GM21576 (cell line): Measurements from ENCODE around the gene NPIPB4.
"Not testable (repeated sequence)": the region's sequence is repeated elsewhere in the genome, so short reads cannot be mapped to it uniquely, and the experiment has no call there.

Source experiments
- ATAC-seq: cut with Tn5 transposase; IDR thresholded peaks from one replicate; pipeline ENCODE4 v1.9.1; 2021; ENCODE audit warnings: mild to moderate bottlenecking, moderate library complexity; ENCODE audit not compliant: unreplicated experiment

Gene NPIPB4

DNA sequence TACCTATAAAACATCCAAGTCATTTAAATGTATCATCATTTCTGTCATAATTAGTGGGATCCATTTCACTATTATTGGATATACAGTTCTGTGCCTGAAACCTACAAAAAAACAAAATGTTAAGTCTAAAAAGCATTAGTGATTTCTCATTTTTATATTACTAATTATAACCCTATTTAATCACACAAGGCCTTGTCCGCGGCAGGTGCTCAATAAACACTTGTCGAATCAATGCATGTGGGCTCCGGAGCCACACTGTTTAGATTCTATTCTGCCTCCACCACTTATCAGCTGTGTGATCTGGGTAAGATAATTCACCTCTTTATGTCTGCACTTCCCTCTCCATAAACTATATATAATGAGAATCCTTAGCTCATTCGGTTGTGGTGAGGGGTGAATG, at the start of gene NPIPB4:
Gene NPIPB4 (minus strand): TSS at position 101 of the 400 bp plus-strand sequence. CDS start 378 bp downstream, outside the sequence.
- not testable (repeated sequence) for ATAC-seq

DNA sequence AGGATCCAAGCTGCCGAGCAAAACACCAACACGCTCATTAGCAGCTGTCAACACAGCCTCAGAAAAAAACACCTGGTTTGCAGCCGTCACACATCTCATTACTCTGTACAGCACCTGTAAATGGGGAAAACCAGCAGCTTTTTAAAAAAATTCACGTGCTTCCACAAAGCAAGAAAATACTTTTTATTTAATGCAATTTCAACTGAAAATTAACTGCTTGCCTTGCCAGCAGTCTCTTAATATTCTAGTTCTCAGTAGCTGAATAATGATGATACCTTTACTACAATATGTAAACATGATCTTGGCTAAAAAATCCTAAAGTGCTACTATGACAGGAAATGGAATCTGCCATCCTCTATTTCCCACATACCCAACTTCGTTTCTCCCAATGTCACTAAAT, 41.4 kb upstream of the NPIPB4 start:
- ATAC-seq: not testable (repeated sequence)

DNA sequence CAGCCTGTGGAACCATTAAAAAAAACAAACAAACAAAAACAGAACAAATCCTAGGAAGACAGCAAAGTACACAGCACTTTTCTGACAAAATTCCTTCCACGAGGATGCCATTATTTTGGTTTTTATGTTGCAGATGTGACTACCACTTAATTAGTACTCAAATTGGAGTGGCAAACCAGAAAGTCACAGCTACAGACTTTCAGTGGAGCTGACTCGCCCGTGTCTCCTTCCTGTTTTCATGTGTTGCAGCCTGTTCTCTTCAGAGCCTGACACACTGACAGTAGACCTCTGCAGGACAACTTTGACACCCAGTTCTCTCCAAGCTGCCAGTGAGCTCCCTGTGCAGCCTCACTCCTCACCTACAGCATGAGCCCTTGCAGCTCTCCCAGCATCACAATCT, 24.4 kb upstream of the NPIPB4 start:
- ATAC-seq: not testable (repeated sequence)

DNA sequence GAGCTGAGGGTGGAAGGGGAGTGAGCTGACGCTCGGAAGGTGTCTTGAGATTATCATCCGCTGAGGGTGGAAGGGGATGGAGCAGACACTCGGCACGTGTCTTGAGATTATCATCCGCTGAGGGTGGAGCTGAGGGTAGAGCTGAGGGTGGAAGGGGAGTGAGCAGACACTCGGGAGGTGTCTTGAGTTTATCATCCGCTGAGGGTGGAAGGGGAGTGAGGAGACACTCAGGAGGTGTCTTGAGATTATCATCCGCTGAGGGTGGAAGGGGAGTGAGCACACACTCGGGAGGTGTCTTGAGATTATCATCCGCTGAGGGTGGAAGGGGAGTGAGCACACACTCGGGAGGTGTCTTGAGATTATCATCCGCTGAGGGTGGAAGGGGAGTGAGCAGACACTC, 20.4 kb downstream of the NPIPB4 start:
- not testable (repeated sequence) for ATAC-seq

DNA sequence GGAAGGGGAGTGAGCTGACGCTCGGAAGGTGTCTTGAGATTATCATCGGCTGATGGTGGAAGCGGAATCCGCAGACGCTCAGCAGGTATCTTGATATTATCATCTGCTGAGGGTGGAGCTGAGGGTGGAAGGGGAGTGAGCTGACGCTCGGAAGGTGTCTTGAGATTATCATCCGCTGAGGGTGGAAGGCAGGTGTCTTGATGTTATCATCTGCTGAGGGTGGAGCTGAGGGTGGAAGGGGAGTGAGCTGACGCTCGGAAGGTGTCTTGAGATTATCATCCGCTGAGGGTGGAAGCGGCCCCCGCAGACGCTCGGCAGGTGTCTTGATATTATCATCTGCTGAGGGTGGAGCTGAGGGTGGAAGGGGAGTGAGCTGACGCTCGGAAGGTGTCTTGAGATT, 21.2 kb downstream of the NPIPB4 start:
- not testable (repeated sequence) for ATAC-seq

DNA sequence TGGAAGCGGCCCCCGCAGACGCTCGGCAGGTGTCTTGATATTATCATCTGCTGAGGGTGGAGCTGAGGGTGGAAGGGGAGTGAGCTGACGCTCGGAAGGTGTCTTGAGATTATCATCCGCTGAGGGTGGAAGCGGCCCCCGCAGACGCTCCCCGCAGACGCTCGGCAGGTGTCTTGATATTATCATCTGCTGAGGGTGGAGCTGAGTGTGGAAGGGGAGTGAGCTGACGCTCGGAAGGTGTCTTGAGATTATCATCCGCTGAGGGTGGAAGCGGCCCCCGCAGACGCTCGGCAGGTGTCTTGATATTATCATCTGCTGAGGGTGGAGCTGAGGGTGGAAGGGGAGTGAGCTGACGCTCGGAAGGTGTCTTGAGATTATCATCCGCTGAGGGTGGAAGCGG, 21.8 kb downstream of the NPIPB4 start:
- not testable (repeated sequence) for ATAC-seq

DNA sequence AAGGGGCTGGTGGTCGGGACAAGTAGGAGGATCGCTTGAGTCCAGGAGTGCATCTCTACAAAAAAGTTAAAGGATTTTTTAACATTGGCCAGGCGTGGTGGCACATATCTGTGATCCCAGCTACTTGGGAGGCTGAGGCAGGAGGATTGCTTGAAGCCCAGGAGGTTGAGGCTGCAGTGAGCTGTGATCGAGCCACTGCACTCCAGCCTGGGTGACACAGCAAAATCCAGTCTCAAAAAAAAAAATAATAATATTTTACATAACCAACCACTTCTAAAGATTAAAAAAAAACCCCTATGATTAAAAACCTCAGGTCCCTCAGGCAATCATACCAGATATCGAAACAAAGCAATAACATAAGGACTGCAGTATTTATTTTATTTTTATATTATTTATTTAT, 23.3 kb downstream of the NPIPB4 start:
- not testable (repeated sequence) for ATAC-seq

DNA sequence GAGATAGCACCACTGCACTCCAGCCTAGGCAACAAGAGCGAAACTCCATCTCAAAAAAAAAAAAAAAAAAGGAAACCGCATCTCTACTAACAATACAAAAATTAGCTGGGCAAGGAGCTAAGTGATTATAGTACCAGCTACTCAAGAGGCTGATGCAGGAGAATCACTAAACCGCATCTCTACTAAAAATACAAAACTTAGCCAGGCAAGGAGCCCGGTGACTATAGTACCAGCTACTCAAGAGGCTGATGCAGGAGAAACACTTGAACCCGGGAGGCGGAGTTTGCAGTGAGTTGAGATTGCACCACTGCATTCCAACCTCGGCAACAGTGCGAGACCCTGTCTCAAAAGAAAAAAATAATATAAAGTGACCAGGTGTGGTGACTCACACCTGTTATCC, 27.6 kb downstream of the NPIPB4 start:
- not testable (repeated sequence) for ATAC-seq

DNA sequence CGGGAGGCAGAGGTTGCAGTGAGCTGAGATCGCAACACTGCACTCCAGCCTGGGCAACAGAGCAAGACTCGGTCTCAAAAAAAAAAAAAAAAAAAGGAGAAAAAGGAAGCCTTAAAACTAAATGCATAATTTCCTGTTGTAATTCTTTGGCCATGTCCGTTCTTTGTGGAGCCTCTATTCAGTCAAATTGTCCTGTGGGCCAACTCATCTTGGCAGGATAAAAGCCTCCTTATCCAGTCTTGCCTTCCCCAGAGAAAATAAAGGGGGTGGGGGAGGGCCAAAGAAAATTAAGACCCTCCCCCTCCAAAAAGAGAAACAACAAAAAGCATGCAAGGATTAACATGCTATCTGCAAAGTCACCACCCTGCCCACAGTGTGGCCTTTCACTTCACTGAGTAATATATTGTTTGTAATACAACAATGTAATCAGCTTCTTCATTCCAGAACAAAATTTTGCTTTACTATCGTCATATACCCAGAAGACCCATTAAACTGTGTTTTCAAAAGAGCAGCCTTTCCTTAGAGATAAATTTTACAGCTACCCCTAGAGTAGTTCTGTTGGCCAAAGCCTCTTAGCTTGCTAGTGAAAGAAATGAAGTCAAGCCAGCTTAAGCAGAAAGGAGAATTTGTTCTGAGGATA, 31.4 kb downstream of the NPIPB4 start:
- not testable (repeated sequence) for ATAC-seq

DNA sequence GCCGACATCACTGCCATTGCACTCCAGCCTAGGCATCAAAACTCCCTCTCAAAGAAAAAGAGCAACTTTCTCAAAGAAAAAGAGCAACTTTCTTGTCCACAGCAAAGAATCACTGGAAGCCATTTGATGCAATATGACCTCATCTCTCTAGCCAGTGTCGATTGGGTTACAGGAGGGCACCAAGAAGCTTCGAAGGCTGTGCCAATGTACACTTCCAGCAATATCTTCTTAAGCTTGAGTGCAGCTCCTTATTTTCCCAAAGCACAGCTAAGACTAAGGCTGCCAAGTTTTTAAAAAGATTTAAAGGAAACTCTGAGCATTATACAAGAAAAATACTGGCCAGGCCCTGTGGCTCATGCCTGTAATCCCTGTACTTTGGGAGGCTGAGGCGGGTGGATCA, 32.0 kb downstream of the NPIPB4 start:
- ATAC-seq: not testable (repeated sequence)

DNA sequence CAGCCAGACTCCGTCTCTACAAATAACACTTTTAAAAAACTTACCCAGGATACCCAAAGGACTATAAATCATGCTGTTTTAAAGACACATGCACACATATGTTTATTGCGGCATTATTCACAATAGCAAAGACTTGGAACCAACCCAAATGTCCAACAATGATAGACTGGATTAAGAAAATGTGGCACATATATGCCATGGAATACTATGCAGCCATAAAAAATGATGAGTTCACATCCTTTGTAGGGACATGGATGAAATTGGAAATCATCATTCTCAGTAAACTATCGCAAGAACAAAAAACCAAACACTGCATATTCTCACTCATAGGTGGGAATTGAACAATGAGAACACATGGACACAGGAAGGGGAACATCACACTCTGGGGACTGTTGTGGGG, 34.3 kb downstream of the NPIPB4 start:
- not testable (repeated sequence) for ATAC-seq

DNA sequence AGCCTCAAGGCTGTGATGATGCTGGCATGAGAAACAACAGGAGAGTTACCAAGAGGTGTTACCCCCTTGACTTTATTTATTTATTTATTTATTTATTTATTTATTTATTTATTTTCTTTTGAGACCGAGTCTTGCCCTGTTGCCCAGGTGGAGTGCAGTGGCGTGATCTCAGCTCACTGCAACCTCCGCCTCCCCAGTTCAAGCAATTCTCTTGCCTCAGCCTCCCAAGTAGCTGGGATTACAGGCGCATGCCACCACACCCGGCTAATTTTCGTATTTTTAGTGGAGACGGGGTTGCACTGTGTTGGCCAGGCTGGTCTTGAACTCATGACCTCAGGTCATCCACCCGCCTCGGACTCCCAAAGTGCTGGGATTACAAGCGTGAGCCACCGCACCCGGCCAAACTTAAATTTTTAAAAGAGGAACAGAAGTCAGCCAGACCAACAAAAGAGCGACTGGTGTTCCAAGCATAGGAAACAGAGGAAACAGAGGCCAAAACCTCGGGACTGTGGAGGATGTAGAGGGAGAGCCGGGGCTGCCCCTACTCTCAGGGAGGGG, 36.6 kb downstream of the NPIPB4 start:
- ATAC-seq: not testable (repeated sequence)

DNA sequence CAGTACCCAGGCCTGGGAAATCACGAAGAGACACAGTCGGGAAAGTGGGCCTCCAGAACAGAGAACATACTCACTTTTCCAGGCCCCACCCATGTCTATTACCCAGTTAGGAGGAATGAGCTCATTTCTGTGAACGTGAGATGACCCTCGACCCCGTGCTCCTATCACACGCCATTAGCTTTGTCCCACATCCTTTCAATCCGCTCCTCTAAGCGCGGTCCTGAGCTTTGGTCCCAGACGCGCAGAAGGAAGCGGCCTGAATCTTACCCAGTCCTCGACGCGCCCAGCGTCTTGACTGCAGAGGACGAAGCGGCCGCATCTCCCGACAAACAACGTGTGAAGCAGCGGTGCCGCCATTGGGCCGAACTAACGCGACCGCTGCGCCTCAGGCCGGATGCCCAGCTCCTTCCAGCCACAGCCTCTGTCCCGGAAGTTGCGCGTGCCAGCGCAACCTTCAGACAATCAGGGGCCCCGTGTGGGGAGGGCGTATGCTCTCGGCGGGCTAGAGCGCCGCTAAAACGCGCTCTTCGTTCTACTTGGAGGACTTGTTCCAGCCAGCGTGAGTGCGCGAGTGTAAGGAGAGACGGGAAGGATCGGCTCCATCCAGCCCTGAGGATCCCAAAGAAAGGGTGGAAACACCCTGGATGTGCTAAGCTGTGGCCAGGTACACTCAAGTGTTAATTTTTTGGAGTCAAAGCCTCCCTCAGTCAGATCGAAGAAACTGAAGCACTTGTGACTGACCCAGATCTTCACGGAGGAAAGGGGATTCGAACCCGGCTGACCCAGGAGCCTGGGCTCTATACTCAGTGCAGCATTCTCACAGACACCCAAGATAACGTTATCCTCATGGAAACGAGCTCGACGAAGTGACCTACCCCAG, 37.3 kb downstream of the NPIPB4 start:
- ATAC-seq: peak; percentile 91

DNA sequence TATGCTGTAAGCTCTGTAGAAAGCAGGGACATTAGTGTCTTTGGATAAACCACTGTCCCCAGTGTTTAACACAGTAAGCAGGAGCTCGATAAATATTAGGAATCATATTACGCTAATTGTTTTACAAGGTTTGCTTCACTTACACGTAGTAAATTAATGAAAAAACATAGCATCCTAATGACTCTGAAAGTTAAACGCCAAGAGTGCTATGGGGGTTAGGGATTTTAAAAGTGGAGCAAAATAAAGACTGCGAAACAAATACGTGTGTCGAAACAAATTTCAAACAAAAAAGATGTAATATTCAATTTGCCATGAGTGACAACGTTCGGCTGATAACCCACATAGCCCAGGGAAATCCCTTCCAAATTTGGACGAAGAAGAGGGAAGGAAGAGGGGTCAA, 37.9 kb downstream of the NPIPB4 start:
- not testable (repeated sequence) for ATAC-seq

DNA sequence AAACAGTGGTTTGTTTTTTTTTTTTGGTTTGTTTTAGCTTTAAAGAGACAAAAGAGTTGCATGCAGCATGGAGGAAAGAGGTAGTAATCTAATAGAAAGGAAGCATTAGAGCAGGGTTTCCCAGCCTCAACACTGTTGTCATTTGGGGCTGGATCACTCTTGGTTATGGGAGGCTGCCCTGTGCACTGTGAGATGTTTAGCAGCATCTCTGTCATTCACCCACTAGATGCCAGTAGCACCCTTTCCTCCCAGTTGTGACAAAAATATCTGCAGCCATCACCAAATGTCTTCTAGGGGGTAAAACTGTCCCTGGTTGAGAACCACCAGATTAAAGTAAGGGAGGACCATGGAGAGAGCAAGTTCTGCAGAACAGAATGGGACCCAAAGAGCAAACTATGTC, 40.5 kb downstream of the NPIPB4 start:
- not testable (repeated sequence) for ATAC-seq

DNA sequence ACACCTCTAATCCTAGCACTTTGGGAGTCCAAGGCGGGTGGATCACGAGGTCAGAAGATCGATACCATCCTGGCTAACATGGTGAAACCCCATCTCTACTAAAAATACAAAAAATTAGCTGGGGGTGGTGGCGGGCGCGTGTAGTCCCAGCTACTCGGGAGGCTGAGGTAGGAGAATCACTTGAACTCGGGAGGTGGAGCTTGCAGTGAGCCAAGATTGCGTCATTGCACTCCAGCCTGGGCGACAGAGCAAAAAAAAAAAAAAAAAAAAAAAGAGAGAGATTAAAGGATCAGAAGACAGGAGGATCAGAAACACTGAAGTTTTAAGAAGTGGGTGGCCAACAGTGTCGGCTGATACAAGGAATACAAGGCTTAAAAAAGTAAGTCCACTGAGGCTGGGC, 41.9 kb downstream of the NPIPB4 start:
- ATAC-seq: not testable (repeated sequence)

DNA sequence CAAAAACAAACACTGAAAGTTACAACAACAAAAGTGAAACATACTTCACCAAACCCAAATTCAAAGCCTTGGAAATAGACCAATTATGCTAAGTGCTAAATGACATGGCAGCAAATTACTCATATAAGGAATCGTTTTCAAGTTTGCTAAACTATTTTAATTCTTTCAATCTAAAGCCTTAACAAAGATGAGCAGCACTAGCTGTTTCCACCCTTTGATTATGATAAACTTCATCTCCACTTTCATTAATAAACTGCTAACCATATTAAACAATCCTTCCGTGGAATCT, 55.2 kb downstream of the NPIPB4 start:
- ATAC-seq: not testable (repeated sequence)

DNA sequence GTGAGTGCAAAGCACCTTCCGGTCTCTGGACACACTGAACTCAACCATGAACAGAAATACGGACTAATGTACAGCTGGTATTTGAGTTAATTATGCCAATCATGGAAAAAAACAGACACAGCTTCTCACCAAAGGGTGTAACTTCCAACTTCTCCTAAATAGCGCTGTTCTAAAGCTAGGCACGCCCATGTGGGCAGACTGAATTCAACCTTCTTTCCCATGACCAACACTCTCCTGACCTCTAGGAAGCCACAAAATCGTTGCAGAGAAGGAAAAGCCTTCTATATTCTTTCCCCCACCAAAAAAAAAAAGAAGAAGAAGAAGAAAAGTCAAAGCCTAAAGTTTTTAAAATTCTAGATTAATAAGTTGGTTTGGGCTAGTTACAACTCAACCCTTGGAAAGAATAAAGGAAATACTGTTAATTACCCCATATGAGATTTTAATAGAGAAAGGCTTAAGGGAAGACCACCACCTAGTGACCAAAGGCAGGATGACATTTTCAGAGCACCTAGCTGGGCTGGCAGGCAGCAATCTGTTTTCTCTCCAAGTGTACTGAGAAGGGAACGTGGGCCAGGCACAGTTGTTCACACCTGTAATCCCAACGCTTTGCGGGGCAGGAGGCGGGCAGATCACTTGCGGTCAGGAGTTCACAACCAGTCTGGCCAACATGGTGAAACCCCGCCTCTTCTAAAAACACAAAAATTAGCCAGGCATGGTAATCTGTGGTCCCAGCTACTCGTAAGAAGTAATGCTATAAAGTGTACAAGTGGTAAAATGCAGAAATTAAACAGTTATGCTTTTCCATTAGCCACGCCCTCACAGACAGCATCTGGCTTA, 55.8 kb downstream of the NPIPB4 start:
- not testable (repeated sequence) for ATAC-seq

DNA sequence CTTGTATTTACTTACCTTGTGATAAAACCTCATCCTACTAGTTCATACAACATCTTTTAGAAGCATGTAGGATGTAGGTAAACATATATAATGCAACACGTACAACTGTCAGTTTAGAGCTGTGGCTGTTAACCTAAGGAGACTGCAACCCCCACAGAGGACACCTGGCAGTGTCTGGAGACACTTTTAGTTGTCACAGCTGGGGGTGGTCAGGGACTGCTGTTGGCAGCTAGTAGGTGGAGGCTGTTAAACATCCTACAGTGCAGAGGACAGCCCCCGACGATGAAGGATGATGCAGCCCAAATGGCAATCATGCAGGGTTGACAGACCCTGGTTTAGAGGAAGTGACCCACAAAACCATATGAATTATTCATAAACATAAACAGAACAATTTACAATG, 59.0 kb downstream of the NPIPB4 start:
- not testable (repeated sequence) for ATAC-seq

DNA sequence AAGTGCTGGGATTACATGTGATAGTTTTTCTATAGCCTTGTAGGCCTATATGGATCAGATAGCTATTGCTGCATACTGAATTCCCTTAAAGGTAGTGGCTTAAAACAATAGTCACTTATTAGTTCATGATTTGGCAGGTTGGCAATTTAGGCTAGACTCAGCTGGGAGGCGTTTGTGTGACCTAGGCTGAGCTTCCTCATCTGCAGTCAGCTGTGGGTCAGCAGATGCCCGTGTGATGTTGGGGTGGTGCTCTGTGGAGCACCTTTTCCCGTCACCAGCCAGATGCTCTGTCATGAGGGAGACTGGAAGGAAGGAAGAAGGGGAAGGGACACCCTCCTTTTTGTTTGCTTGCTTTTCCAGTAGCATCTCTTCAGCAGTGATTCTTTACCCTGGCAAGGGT, 64.2 kb downstream of the NPIPB4 start:
- ATAC-seq: not testable (repeated sequence)

DNA sequence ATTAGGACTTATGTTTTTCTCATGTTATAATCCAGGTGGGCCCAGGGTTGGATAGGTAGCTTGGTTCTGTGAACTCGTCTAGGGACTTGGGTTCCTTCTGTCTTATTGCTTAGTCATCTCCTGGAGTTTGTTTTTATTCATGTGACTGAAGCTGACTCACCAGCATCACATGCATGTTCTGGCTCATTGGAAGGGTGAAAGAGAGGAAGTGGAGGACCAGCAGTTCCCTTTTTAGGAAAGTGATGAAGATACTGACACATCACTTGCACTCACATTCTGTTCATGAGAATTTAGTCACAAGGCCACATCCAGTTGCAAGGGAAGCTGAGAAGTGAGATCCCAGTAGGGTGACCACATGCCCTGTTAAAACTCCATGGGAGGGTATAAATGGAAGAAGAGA, 67.0 kb downstream of the NPIPB4 start:
- ATAC-seq: peak; percentile 55
